SK-N-SH (cell line): Measurements from ENCODE around the gene EPB41L4B. TPM values are rescaled to one million over a fixed set of nuclear protein-coding genes. Genes with fewer than 3 reads are reported as not detected.
A peak's percentile ranks its signal among the peaks of the same experiment; 100 is the strongest.

Source experiments
- CTCF ChIA-PET: fragments of 300-600, 350-600 bp; formaldehyde crosslinking; extraction: SDS; loops from one replicate; lab custom pipeline; 2021; lab: Yijun Ruan, JAX
- POLR2A ChIA-PET: fragments of 350-600 bp; sonication (Branson Sonifier 250); formaldehyde crosslinking; extraction: SDS; loops from one replicate; lab custom pipeline; 2020; ENCODE audit warnings: antibody characterized with exemption, inconsistent platforms; lab: Yijun Ruan, JAX
- DNase-seq: peaks from one replicate; pipeline ENCODE4 v3.0.0; 2012
- H2AFZ ChIP-seq: fragments of 200-600 bp; sonication (generic); 2 replicates; pipeline ENCODE4 v1.8.1; 2016; ENCODE audit warnings: antibody characterized with exemption, mild to moderate bottlenecking, low read depth
- H3F3A ChIP-seq: fragments of 200-600 bp; sonication (generic); replicated peaks from 2 replicates; pipeline ENCODE3; 2016; ENCODE audit warnings: antibody characterized with exemption, mild to moderate bottlenecking; ENCODE audit not compliant: insufficient read depth
- H3K27ac ChIP-seq, 2 experiments: fragments of 200-500 bp in 1 of 2; fragments of 200-600 bp in 1 of 2; sonication (Bioruptor generic) in 1 of 2; sonication (generic), shearing (Covaris generic) in 1 of 2; 2 replicates each; pipeline versions ENCODE4 v1.5.1 to v1.6.1; 2014 to 2016; ENCODE audit warnings: low read depth in 2 of 2, inconsistent platforms in 1 of 2, low read length in 1 of 2, mild to moderate bottlenecking in 1 of 2, mixed read lengths in 1 of 2
- H3K27me3 ChIP-seq: fragments of 200-600 bp; sonication (generic), shearing (Covaris generic); 2 replicates; pipeline ENCODE4 v1.6.1; 2016; ENCODE audit warnings: mixed run types; ENCODE audit not compliant: insufficient read depth
- H3K36me3 ChIP-seq, 2 experiments: fragments of 200-500 bp in 1 of 2; fragments of 200-600 bp in 1 of 2; sonication (Bioruptor generic) in 1 of 2; sonication (generic) in 1 of 2; replicated peaks in 1 of 2; 2 replicates each; pipeline versions ENCODE3 to v1.5.1; 2014 to 2016; ENCODE audit warnings: low read length in 1 of 2, mild to moderate bottlenecking in 1 of 2; ENCODE audit not compliant: insufficient read depth in 2 of 2, control insufficient read depth in 1 of 2
- H3K4me1 ChIP-seq, 2 experiments: fragments of 200-500 bp in 1 of 2; fragments of 200-600 bp in 1 of 2; sonication (Bioruptor generic) in 1 of 2; sonication (generic), shearing (Covaris generic) in 1 of 2; 2 replicates each; pipeline versions ENCODE4 v1.5.1 to v1.6.1; 2014 to 2016; ENCODE audit warnings: low read depth in 1 of 2, low read length in 1 of 2, mixed run types in 1 of 2; ENCODE audit not compliant: insufficient read depth in 2 of 2, control insufficient read depth in 1 of 2
- H3K4me2 ChIP-seq: fragments of 200-600 bp; sonication (generic), shearing (Covaris generic); 2 replicates; pipeline ENCODE4 v1.6.1; 2017; ENCODE audit warnings: mixed run types
- H3K4me3 ChIP-seq, 2 experiments: fragments of 200-500 bp in 1 of 2; fragments of 200-600 bp in 1 of 2; sonication (Bioruptor generic) in 1 of 2; sonication (generic), shearing (Covaris generic) in 1 of 2; 2 replicates each; pipeline versions ENCODE4 v1.5.1 to v1.8.1; 2014 to 2016; ENCODE audit warnings: low read depth in 2 of 2, inconsistent platforms in 1 of 2, low read length in 1 of 2, mild to moderate bottlenecking in 1 of 2, mixed read lengths in 1 of 2, moderate library complexity in 1 of 2
- H3K79me2 ChIP-seq: fragments of 200-600 bp; sonication (generic); 2 replicates; pipeline ENCODE4 v1.8.1; 2017; ENCODE audit warnings: mild to moderate bottlenecking; ENCODE audit not compliant: insufficient read depth
- H3K9ac ChIP-seq: fragments of 200-600 bp; sonication (generic); 2 replicates; pipeline ENCODE4 v1.6.1; 2017; ENCODE audit warnings: mixed run types
- H3K9me2 ChIP-seq: fragments of 200-600 bp; sonication (generic); 2 replicates; pipeline ENCODE4 v1.6.1; 2017; ENCODE audit warnings: mixed run types
- H3K9me3 ChIP-seq: fragments of 200-600 bp; sonication (generic); 2 replicates; pipeline ENCODE4 v1.6.1; 2017; ENCODE audit warnings: mixed run types, mild to moderate bottlenecking, moderate library complexity
- H4K20me1 ChIP-seq: fragments of 200-600 bp; sonication (generic); 2 replicates; pipeline ENCODE4 v1.6.1; 2017; ENCODE audit warnings: mild to moderate bottlenecking, mixed run types; ENCODE audit not compliant: insufficient read depth
- CHD2 ChIP-seq: fragments of 150-350 bp; IDR thresholded peaks from 2 replicates; pipeline ENCODE4 v1.6.1; 2018; ENCODE audit warnings: low read length; ENCODE audit not compliant: partially characterized antibody
- CTCF ChIP-seq: fragments of 200-600 bp; sonication (generic); IDR thresholded peaks from 2 replicates; pipeline ENCODE4 v1.6.1; 2017; ENCODE audit warnings: antibody characterized with exemption, mild to moderate bottlenecking, moderate library complexity
- ELF1 ChIP-seq: IDR thresholded peaks from 2 replicates; pipeline ENCODE4 v1.4.0; 2012
- EP300 ChIP-seq, 2 experiments: IDR thresholded peaks; 2 replicates each; pipeline versions ENCODE4 v1.4.0 to v1.6.1; 2012; ENCODE audit warnings: borderline replicate concordance in 1 of 2, low read depth in 1 of 2, low read length in 1 of 2
- FOSL2 ChIP-seq: IDR thresholded peaks from 2 replicates; pipeline ENCODE4 v1.4.0; 2012; ENCODE audit warnings: low read depth, mild to moderate bottlenecking, moderate library complexity, borderline replicate concordance
- GATA2 ChIP-seq: sonication (generic); formaldehyde crosslinking; IDR thresholded peaks from 2 replicates; pipeline ENCODE4 v1.5.0; 2020; ENCODE audit warnings: mild to moderate bottlenecking, missing genetic modification reagents
- JUND ChIP-seq: IDR thresholded peaks from 2 replicates; pipeline ENCODE4 v1.4.0; 2012
- MAX ChIP-seq: IDR thresholded peaks from 2 replicates; pipeline ENCODE4 v1.4.0; 2012; ENCODE audit warnings: low read depth
- MXI1 ChIP-seq: IDR thresholded peaks from 2 replicates; pipeline ENCODE4 v1.6.1; 2012; ENCODE audit warnings: mild to moderate bottlenecking, low read depth, low read length, improper control_type of control experiment
- NRF1 ChIP-seq: IDR thresholded peaks from 2 replicates; pipeline ENCODE4 v1.6.1; 2012; ENCODE audit warnings: low read depth, mild to moderate bottlenecking, low read length
- PBX3 ChIP-seq: IDR thresholded peaks from 2 replicates; pipeline ENCODE4; 2012
- RAD21 ChIP-seq: IDR thresholded peaks from 2 replicates; pipeline ENCODE4 v1.6.1; 2012; ENCODE audit warnings: mild to moderate bottlenecking, low read length
- REST ChIP-seq: IDR thresholded peaks from 2 replicates; pipeline ENCODE4 v1.6.1; 2012; ENCODE audit warnings: mild to moderate bottlenecking, low read depth, low read length, moderate library complexity
- SMC3 ChIP-seq: IDR thresholded peaks from 2 replicates; pipeline ENCODE4 v1.6.1; 2012; ENCODE audit warnings: low read depth, low read length, improper control_type of control experiment
- TEAD4 ChIP-seq: IDR thresholded peaks from 2 replicates; pipeline ENCODE4 v1.4.0; 2012; ENCODE audit warnings: mild to moderate bottlenecking, borderline replicate concordance; ENCODE audit not compliant: insufficient read depth
- USF1 ChIP-seq: IDR thresholded peaks from 2 replicates; pipeline ENCODE4 v1.4.0; 2012; ENCODE audit warnings: low read depth, borderline replicate concordance
- WGBS: methylation state at CpG from one replicate; pipeline ENCODE4 v1.1.6; 2017; ENCODE audit warnings: low lambda C conversion rate; 5-methylcytosine and 5-hydroxymethylcytosine counted together
- polyA plus RNA-seq, 3 experiments: library from polyadenylated mRNA; depleted of rRNA; stranded (reverse); fragments of >200 nt; gene quantifications; 2 replicates each; pipeline ENCODE4 v1.2.3, GENCODE V29; 2012

The EPB41L4B gene
- polyA plus RNA-seq, 1 of the 3 experiments (the other 2 are of a cell fraction) = 0.59 TPM

DNA sequence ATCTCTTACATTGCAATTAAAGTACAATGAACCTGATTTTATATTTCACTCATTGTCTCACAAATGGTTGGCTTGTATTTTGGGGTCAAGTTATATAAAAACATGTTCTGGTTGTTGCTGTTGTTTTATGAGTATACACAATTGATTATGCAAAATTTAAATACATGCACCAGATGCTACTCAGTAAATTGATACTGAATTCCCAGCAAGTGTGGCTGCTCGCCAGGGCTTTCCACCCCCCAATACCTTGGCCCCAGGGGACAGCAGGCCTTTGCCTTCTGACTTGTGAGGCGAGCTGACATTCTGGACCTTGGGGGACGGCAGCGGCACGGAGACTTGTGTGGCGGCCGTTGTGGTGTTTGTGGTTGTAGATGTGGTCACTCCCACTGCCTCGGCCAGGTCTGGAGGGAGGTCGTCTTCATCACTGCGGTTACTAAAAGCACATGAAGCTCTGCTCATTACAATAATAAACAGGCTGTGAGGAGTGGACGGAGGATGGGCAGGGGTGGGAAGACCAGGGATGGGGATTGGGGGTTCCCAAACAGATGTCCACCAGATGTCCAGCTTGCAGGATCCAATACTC is 126.8 kb downstream of the EPB41L4B start:
- ChIA-PET CTCF (interaction anchor here (1.0 to 1.7 kb wide), 5 partner anchors 11 to 127 kb away, joined by 3 to 9 read pairs (median 4); no protein-coding TSS in a partner anchor), POLR2A (no interaction called here)
- Histone ChIP-seq H3K27ac (no peak overlapping the region), H3K9me3 (no peaks in the 10 kb centered on the region), H3K4me3 (no peak overlapping the region), H3K9me2 (no peaks in the 10 kb centered on the region), H3F3A (no peaks in the 10 kb centered on the region), H4K20me1 (no peaks in the 10 kb centered on the region), H3K4me2 (no peak overlapping the region), H3K36me3 (no peaks in the 10 kb centered on the region), H2AFZ (no peak overlapping the region), H3K9ac (no peak overlapping the region), H3K4me1 (peaks cover 0 to 6% of the 10 kb centered on the region in 2 experiments; a peak in 1 of 4 replicates), H3K79me2 (no peaks in the 10 kb centered on the region), H3K27me3 (no peaks in the 10 kb centered on the region)
- DNase-seq = no peak
- 70% methylated on average over 11 of the region's 11 CpGs for WGBS
- TF ChIP-seq GATA2 (CRISPR knock-in tag) (no peak), CTCF (no peak), EP300 (IDR thresholded peaks at IDR 0.05; ENCODE audit: borderline replicate concordance in 1 of 2, low read depth in 1 of 2, low read length in 1 of 2) (no peak), CHD2 (no peak), USF1 (no peak), FOSL2 (no peak), ELF1 (no peak), MAX (no peak), PBX3 (no peak)

- POLR2A ChIA-PET = no interaction called here
- TF ChIP-seq MXI1 (no peak), ELF1 (no peak), RAD21 (peak; percentile 53), REST (no peak), CTCF (peak; percentile 42), TEAD4 (no peak), SMC3 (0 out of 2 replicates have a peak, but pooled peaks have one; percentile 26), JUND (no peak), NRF1 (no peak)
Measured at GRCh38 chr9:109192732-109193361, 128.0 kb downstream of the EPB41L4B start.

More at GRCh38 chr9:109192732-109193361, 128.0 kb downstream of the EPB41L4B start:
- Histone ChIP-seq H3K9ac (no peak overlapping the region), H2AFZ (no peak overlapping the region), H3K36me3 (no peaks in the 10 kb centered on the region), H3K4me2 (no peak overlapping the region), H4K20me1 (no peaks in the 10 kb centered on the region), H3K9me3 (no peaks in the 10 kb centered on the region), H3K79me2 (no peaks in the 10 kb centered on the region), H3K4me1 (peaks cover 0 to 15% of the 10 kb centered on the region in 2 experiments; a peak in 1 of 4 replicates), H3K27ac (no peak overlapping the region), H3K27me3 (no peaks in the 10 kb centered on the region), H3F3A (no peaks in the 10 kb centered on the region), H3K9me2 (no peaks in the 10 kb centered on the region), H3K4me3 (no peak overlapping the region)
- DNase-seq = peak; percentile 37
- 51% methylated on average over 7 of the region's 7 CpGs for WGBS
- CTCF ChIA-PET = interaction anchor here (0.6 to 2.0 kb wide), 7 partner anchors 10 to 316 kb away, joined by 3 to 8 read pairs (median 4); partner anchors contain the start of gene FRRS1L
